ENCODE data around the gene CAMKK1.

Gene CAMKK1

GRCh38 chr17:3893003-3893719 is at the start of gene CAMKK1:
CAMKK1 (minus strand) TSS chr17:3893053; CDS start chr17:3885687, 7,366 bp downstream.
- DNase-seq, result peak; percentile 91

- DNase-seq, result no peak
Measured at GRCh38 chr17:3940965-3941698, 48.3 kb upstream of the CAMKK1 start.

GRCh38 chr17:3937359-3937758 is 44.5 kb upstream of the CAMKK1 start:
- no peak for DNase-seq

GRCh38 chr17:3935825-3936355 is 43.0 kb upstream of the CAMKK1 start:
- no peak for DNase-seq

GRCh38 chr17:3935140-3935542 is 42.3 kb upstream of the CAMKK1 start:
- peak; percentile 24 for DNase-seq

GRCh38 chr17:3929764-3930163 is 36.9 kb upstream of the CAMKK1 start:
- no peak for DNase-seq

GRCh38 chr17:3929181-3929580 is 36.3 kb upstream of the CAMKK1 start:
- DNase-seq, result no peak

GRCh38 chr17:3928406-3928805 is 35.6 kb upstream of the CAMKK1 start:
- no peak for DNase-seq

- DNase-seq, result no peak
Measured at GRCh38 chr17:3927628-3928340, 34.9 kb upstream of the CAMKK1 start.

- no peak for DNase-seq
Measured at GRCh38 chr17:3926860-3927627, 34.2 kb upstream of the CAMKK1 start.

GRCh38 chr17:3925684-3926485 is 33.0 kb upstream of the CAMKK1 start:
- DNase-seq, result no peak

GRCh38 chr17:3924512-3925350 is 31.9 kb upstream of the CAMKK1 start:
- DNase-seq, result no peak

GRCh38 chr17:3923466-3924190 is 30.8 kb upstream of the CAMKK1 start:
- no peak for DNase-seq

GRCh38 chr17:3922765-3923164 is 29.9 kb upstream of the CAMKK1 start:
- no peak for DNase-seq

- DNase-seq, result no peak
Measured at GRCh38 chr17:3921502-3922319, 28.9 kb upstream of the CAMKK1 start.

- DNase-seq, result no peak
Measured at GRCh38 chr17:3921006-3921405, 28.2 kb upstream of the CAMKK1 start.

- DNase-seq, result no peak
Measured at GRCh38 chr17:3919123-3919624, 26.3 kb upstream of the CAMKK1 start.

- no peak for DNase-seq
Measured at GRCh38 chr17:3918372-3919122, 25.7 kb upstream of the CAMKK1 start.
